ENCODE measurements around the gene FBXW11. TPM values are rescaled to one million over a fixed set of nuclear protein-coding genes. Genes with fewer than 3 reads are reported as not detected.

The FBXW11 gene
- total RNA-seq, 1 donor from 2014 or later = 52.5 TPM

- H3K9me3 Mint-ChIP-seq = no peaks in the 10 kb centered on the region
- H3K4me1 Mint-ChIP-seq (ENCODE audit: unreplicated experiment) = peaks cover 43% of the 10 kb centered on the region
- no peaks in the 10 kb centered on the region for H3K36me3 Mint-ChIP-seq
- peak overlapping the region; percentile 99 for H3K4me3 Mint-ChIP-seq
- peak overlapping the region; percentile 85 for H3K27ac Mint-ChIP-seq
- H3K27me3 Mint-ChIP-seq = no peaks in the 10 kb centered on the region
- TF ChIP-seq CTCF (conservative IDR thresholded peaks at IDR 0.05) = no peak
- DNase-seq (ENCODE audit: extremely low spot score, unreplicated experiment) = peak; percentile 71
Measured at GRCh38 chr5:172005708-172006320, 624 bp downstream of the FBXW11 start.

- Mint-ChIP-seq H3K9me3 (no peaks in the 10 kb centered on the region), H3K27ac (peak overlapping the region; percentile 85), H3K27me3 (no peaks in the 10 kb centered on the region), H3K4me3 (peak overlapping the region; percentile 99), H3K36me3 (no peaks in the 10 kb centered on the region), H3K4me1 (ENCODE audit: unreplicated experiment) (peaks cover 44% of the 10 kb centered on the region)
- DNase-seq (ENCODE audit: extremely low spot score, unreplicated experiment) = no peak
- TF ChIP-seq CTCF (conservative IDR thresholded peaks at IDR 0.05) = no peak
Measured at GRCh38 chr5:172004824-172005237, 1.6 kb downstream of the FBXW11 start.

GRCh38 chr5:172003746-172004145, 2.7 kb downstream of the FBXW11 start:
- no peak for DNase-seq (ENCODE audit: extremely low spot score, unreplicated experiment)
- H3K27me3 Mint-ChIP-seq = no peaks in the 10 kb centered on the region
- H3K4me3 Mint-ChIP-seq = peak overlapping the region; percentile 74
- H3K36me3 Mint-ChIP-seq = no peaks in the 10 kb centered on the region
- peak overlapping the region; percentile 59 for H3K27ac Mint-ChIP-seq
- no peaks in the 10 kb centered on the region for H3K9me3 Mint-ChIP-seq
- H3K4me1 Mint-ChIP-seq (ENCODE audit: unreplicated experiment) = peaks cover 49% of the 10 kb centered on the region
- TF ChIP-seq CTCF (conservative IDR thresholded peaks at IDR 0.05) = no peak

- Mint-ChIP-seq H3K27me3 (no peaks in the 10 kb centered on the region), H3K4me1 (ENCODE audit: unreplicated experiment) (peaks cover 49% of the 10 kb centered on the region), H3K36me3 (peaks cover under 1% of the 10 kb centered on the region), H3K27ac (peak overlapping the region; percentile 59), H3K4me3 (peak overlapping the region; percentile 74), H3K9me3 (no peaks in the 10 kb centered on the region)
- DNase-seq (ENCODE audit: extremely low spot score, unreplicated experiment) = no peak
- TF ChIP-seq CTCF (conservative IDR thresholded peaks at IDR 0.05) = no peak
Measured at GRCh38 chr5:172002840-172003512, 3.5 kb downstream of the FBXW11 start.

GRCh38 chr5:172002310-172002709, 4.1 kb downstream of the FBXW11 start:
- Mint-ChIP-seq H3K36me3 (peaks cover 7% of the 10 kb centered on the region), H3K4me1 (ENCODE audit: unreplicated experiment) (peaks cover 48% of the 10 kb centered on the region), H3K27ac (no peak overlapping the region), H3K9me3 (no peaks in the 10 kb centered on the region), H3K27me3 (no peaks in the 10 kb centered on the region), H3K4me3 (peak overlapping the region; percentile 51)
- no peak for DNase-seq (ENCODE audit: extremely low spot score, unreplicated experiment)
- peak; percentile 67 for TF ChIP-seq CTCF (conservative IDR thresholded peaks at IDR 0.05)
